GM12892 (cell line): ENCODE data around the gene ZNF385D.

ENCODE experiments used
- DNase-seq: peaks from one replicate; pipeline ENCODE4 v3.0.0; 2011; ENCODE audit not compliant: insufficient read length
- FAIRE-seq: peaks from 2 replicates; lab custom pipeline; 2011; peaks lifted over from hg19 to GRCh38; lab: Jason Lieb, UNC
- POLR2A ChIP-seq: IDR thresholded peaks from 2 replicates; pipeline ENCODE4 v1.6.1; 2011; ENCODE audit warnings: low read depth, low read length, control low read depth
- POLR2AphosphoS5 ChIP-seq: IDR thresholded peaks from 2 replicates; pipeline ENCODE4 v1.6.1; 2011; ENCODE audit warnings: low read depth, low read length, control low read depth
- TAF1 ChIP-seq: IDR thresholded peaks from 2 replicates; pipeline ENCODE4 v1.6.1; 2011; ENCODE audit warnings: low read depth, mild to moderate bottlenecking, control low read depth, low read length, borderline replicate concordance

The ZNF385D gene

GRCh38 chr3:21446027-21446426 lies 305.0 kb downstream of the ZNF385D start:
- TF ChIP-seq POLR2A (no peak), TAF1 (no peak), POLR2AphosphoS5 (no peak)
- no peak for FAIRE-seq
- DNase-seq: no peak

GRCh38 chr3:21441821-21442220 lies 309.2 kb downstream of the ZNF385D start:
- no peak for FAIRE-seq
- DNase-seq: no peak
- TF ChIP-seq POLR2A (no peak), POLR2AphosphoS5 (no peak), TAF1 (no peak)

DNA sequence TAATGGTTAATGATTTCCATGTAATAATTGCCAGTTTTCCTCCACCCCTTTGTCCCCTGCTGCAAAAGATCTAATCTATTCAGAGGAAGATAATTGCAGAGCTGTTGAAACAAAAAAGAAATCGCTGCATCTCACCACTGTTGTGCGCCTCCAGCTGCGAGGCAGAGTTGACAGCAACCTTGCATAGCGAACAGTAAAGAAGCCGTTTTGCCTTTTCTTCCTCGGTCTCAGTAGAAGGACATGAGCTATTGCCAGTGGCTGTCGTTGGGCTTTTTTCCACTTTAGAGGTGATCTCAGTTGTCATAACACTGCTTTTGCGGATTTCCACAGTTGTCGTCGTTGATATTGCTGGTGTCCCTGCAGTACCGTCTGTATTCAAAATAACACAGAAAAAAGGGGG lies 314.2 kb downstream of the ZNF385D start:
- no peak for FAIRE-seq
- no peak for TF ChIP-seq TAF1
- no peak for TF ChIP-seq POLR2AphosphoS5

GRCh38 chr3:21435871-21436270 lies 315.1 kb downstream of the ZNF385D start:
- no peak for TF ChIP-seq POLR2A
- DNase-seq (no peak), FAIRE-seq (no peak)

More for the DNA sequence above, 314.2 kb downstream of the ZNF385D start:
- DNase-seq: no peak

DNA sequence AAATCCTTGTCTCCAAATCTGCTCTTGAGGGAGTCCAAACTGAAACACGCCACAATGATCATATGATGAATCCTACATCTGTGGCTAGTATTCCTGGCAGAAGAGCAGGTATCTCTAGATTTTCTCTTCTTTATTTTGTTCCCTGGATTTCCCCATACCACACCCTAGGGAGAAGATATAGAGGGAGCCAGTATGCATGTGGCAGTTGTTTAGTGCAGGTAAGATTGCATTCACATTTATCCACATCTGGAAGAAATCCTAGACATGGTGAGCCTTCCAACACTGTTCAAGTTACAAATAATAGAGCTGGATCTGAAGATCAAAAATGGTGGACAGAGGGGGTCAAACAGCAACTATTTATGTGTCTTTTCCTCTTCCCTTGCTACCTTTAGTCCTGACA lies 316.7 kb downstream of the ZNF385D start:
- TF ChIP-seq TAF1 (no peak), POLR2AphosphoS5 (no peak), POLR2A (no peak)
- no peak for FAIRE-seq
- DNase-seq: no peak

- TF ChIP-seq POLR2AphosphoS5: no peak
- TF ChIP-seq TAF1: no peak
- TF ChIP-seq POLR2A: no peak
- FAIRE-seq (no peak), DNase-seq (no peak)
These were observed 317.3 kb downstream of the ZNF385D start for GRCh38 chr3:21433751-21434150.

DNA sequence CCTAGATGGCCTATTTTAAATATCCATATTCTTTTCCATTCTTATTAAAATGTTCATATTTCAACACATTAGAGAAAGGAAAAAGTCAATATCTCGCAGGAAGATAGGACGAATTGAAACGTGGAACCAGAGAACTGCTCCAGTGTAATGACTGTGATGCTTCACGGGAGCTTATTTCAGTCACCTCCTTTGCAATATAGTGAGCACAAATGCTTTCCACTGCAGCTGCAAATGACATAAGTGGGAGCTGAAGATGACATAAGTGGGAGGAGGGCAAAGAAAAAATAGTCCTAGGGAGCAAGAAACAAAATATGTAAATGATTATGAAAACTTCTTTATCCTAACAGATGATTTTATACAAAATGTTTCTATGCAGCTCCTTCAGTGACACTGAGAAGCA lies 324.1 kb downstream of the ZNF385D start:
- DNase-seq (no peak), FAIRE-seq (no peak)
- TF ChIP-seq POLR2A (no peak), TAF1 (no peak), POLR2AphosphoS5 (no peak)

DNA sequence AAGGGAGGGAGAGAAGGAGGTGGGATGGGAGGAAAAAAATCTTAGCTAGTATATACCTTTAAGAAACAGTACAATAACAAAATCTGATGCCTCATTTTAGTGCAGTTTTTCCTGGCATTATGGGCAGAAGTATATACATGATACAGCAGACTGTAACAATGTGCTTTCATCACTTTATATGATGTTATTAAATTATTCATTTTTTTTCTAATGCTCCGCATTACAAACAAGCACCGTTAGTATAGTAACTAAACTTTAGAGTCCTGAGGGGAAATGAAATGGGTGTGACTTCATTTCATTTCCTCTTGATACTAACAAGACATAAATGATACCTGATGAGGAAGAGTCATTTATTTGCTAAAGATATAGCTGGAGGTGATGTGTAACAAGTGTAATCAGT lies 325.3 kb downstream of the ZNF385D start:
- no peak for FAIRE-seq
- TF ChIP-seq POLR2A (no peak), POLR2AphosphoS5 (no peak), TAF1 (no peak)
- no peak for DNase-seq

DNA sequence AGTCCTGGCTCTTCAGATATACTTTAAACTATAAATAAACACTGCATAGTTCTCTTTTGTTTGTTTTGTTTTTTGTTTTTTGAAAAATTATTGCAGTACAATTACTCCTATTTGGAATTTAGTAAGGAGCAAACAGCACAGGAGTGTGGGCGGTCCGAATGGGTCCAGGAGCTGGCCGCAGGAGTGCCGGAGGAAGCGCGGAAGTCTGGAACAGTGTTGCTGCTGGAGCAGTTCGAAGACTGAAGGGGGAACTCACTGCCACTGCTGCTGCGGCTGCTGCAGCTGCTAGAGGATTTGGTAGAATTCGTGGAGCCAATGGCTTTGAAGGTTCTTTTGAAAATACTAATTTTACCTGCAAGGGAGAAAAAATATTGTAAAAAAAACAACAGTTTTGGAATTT lies 329.9 kb downstream of the ZNF385D start:
- TF ChIP-seq TAF1: no peak
- FAIRE-seq: no peak
- no peak for DNase-seq

- DNase-seq (no peak), FAIRE-seq (no peak)
- no peak for TF ChIP-seq POLR2AphosphoS5
- TF ChIP-seq POLR2A: no peak
- no peak for TF ChIP-seq TAF1
These were observed 333.0 kb downstream of the ZNF385D start for GRCh38 chr3:21417991-21418390.

- TF ChIP-seq POLR2A (no peak), TAF1 (no peak), POLR2AphosphoS5 (no peak)
- no peak for DNase-seq
- no peak for FAIRE-seq
These were observed 336.5 kb downstream of the ZNF385D start for GRCh38 chr3:21414506-21414905.

DNA sequence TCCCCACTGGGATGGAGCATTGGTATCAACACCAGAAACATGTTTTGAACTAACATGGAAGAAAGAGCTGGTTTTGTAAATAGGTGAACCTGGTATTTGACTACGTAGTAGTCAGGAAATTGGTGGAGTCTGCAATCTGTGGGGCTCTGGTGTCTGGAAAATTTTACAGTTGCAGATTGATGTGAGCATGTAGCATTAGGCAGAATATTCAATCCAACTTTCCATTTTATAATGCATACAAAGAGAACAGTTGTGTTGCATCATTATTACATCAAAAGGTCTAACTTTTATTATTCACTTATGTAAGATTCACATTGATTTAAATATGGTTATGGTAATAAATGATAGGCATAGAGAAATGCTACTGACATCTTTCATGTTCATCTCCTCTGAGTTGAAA lies 340.0 kb downstream of the ZNF385D start:
- DNase-seq: no peak
- TF ChIP-seq POLR2A (no peak), TAF1 (no peak), POLR2AphosphoS5 (no peak)
- no peak for FAIRE-seq

DNA sequence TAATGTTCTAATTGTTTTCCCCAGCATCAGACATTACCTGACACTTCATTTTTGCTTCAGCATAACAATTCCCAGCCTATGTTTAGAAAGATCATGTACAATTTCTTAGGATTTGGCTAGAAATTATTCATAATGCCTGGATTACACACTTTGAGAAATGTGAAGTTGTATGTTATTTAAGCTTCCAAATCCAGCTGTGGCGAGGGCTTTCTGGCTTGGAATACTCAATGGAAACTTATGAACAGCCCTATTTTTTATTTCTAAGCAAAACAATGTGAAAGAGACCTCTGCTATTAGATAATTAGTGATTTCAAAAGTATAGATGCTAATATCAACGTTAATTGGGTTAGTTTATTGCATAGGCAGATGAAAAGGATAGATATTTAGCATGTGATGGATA lies 341.6 kb downstream of the ZNF385D start:
- no peak for TF ChIP-seq TAF1
- no peak for FAIRE-seq
- DNase-seq: no peak
